Measurements from ENCODE around the gene PHACTR1.

DNA sequence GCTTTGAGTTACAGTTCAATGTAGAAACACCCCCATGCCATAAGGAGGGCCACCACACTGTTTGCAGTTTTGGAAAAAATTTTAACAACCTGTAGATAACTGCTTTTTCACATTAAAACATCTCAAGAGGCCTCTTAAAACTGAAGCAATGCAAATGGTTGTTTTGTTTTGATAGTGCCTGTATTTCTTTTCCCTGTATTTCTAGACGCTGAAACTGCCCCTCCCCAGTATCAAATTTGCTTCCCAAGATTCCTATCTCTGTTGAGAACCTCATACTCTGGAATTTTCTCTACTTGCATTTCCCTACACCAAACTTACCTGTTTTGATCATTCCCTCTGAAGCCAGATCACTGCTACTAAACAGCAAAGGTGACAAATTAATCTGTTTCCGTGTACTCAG is 98.5 kb downstream of the PHACTR1 start:
- TF ChIP-seq, protein P1, sequence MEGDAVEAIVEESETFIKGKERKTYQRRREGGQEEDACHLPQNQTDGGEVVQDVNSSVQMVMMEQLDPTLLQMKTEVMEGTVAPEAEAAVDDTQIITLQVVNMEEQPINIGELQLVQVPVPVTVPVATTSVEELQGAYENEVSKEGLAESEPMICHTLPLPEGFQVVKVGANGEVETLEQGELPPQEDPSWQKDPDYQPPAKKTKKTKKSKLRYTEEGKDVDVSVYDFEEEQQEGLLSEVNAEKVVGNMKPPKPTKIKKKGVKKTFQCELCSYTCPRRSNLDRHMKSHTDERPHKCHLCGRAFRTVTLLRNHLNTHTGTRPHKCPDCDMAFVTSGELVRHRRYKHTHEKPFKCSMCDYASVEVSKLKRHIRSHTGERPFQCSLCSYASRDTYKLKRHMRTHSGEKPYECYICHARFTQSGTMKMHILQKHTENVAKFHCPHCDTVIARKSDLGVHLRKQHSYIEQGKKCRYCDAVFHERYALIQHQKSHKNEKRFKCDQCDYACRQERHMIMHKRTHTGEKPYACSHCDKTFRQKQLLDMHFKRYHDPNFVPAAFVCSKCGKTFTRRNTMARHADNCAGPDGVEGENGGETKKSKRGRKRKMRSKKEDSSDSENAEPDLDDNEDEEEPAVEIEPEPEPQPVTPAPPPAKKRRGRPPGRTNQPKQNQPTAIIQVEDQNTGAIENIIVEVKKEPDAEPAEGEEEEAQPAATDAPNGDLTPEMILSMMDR (IDR thresholded peaks at IDR 0.05): no peak
- no peak for TF ChIP-seq POLR2A (IDR thresholded peaks at IDR 0.05)
